Ovary (tissue), 9 donors: ENCODE measurements around the gene METTL6. TPM values are rescaled to one million over a fixed set of nuclear protein-coding genes. Genes with fewer than 3 reads are reported as not detected.
"Not testable (repeated sequence)": the region's sequence is repeated elsewhere in the genome, so short reads cannot be mapped to it uniquely, and the experiment has no call there.

Experiments used
- DNase-seq, 5 donors: peaks; one replicate each; pipeline ENCODE4 v3.0.0-alpha.2; 2019 to 2020
- H3K27ac ChIP-seq, 2 donors: fragments of 200-600 bp; one replicate each; pipeline versions ENCODE4 v1.5.1 to v1.8.0; 2019 to 2022
- H3K27me3 ChIP-seq: fragments of 200-600 bp; one replicate; pipeline ENCODE4 v1.8.0; 2022
- H3K36me3 ChIP-seq: fragments of 200-600 bp; sonication (generic); one replicate; pipeline ENCODE4 v1.5.1; 2019
- H3K4me1 ChIP-seq: one replicate; pipeline ENCODE4 v1.8.1; 2013; ENCODE audit warnings: mild to moderate bottlenecking, moderate library complexity; ENCODE audit not compliant: insufficient read depth
- H3K4me3 ChIP-seq: fragments of 200-600 bp; sonication (generic); one replicate; pipeline ENCODE4 v1.5.1; 2017
- H3K9me3 ChIP-seq, 2 donors: fragments of 200-600 bp in 1 of 2; sonication (generic) in 1 of 2; one replicate each; pipeline versions ENCODE4 v1.5.1 to v1.8.1; 2013 to 2019; ENCODE audit warnings: mild to moderate bottlenecking in 1 of 2, moderate library complexity in 1 of 2
- EP300 ChIP-seq: sonication (generic); formaldehyde crosslinking; IDR thresholded peaks from one replicate; pipeline ENCODE4 v1.6.1; 2017; ENCODE audit warnings: antibody characterized with exemption
- POLR2A ChIP-seq: fragments of 450-650 bp; IDR thresholded peaks from one replicate; pipeline ENCODE4 v1.6.1; 2017; ENCODE audit warnings: antibody characterized with exemption, mild to moderate bottlenecking, moderate library complexity
- WGBS, 3 donors: extraction: QIAGEN DNeasy Blood & Tissue Kit in 1 of 3; methylation state at CpG; one replicate each; pipeline versions ENCODE4 v1.1.5 to v1.1.7; 2013 to 2017; 5-methylcytosine and 5-hydroxymethylcytosine counted together
- intact Hi-C, 4 donors: fragments of 100-400 bp; cut with DNase I; formaldehyde crosslinking; loops; one replicate each; pipeline versions ENCODE4 v1.11.0 to v1.15.1; 2022 to 2023
- polyA plus RNA-seq, 2 donors: library from polyadenylated mRNA; stranded (reverse); fragments of 200-250 nt in 1 of 2; fragments of 350-450 nt in 1 of 2; fragmentation: Illumina TruSeq in 1 of 2; extraction: RNeasy Lipid Tissue Mini Kit (QIAGEN cat#74804) in 1 of 2; gene quantifications; one replicate each; pipeline ENCODE4 v1.2.3, GENCODE V29; 2013 to 2014
- total RNA-seq, 7 donors: library from RNA; depleted of rRNA in 2 of 7; stranded (reverse); fragments of >200 nt in 2 of 7; fragmentation: NEBNext Ultra II Directional in 3 of 7; extraction: Animal tissue kit (Norgen Biotek cat#: 25700) in 3 of 7; gene quantifications; one replicate each; pipeline versions ENCODE4 v1.1.0 to v1.2.4, GENCODE V29; 2016 to 2023
- TF ChIP-seq, protein P1 (sequence below), 3 donors: fragments of 450-650 bp in 2 of 3; fragments of 200-600 bp in 1 of 3; IDR thresholded peaks; one replicate each; pipeline versions ENCODE4 v1.5.1 to v1.8.0; 2016 to 2022; ENCODE audit warnings: antibody characterized with exemption in 3 of 3, mild to moderate bottlenecking in 1 of 3
- donor health status: DM: no; HTN: no; CAD: no; lungs with moderate emphysema.
- donor health status: DM: no; HTN: no; CAD: no.
- donor health status: Bipolar disorder and iron deficiency.
- donor health status: DM: yes; HTN: yes; CAD: no.
- donor health status: DM: no; HTN: no; CAD: no.
- donor health status: DM: yes; HTN: yes; CAD: no.

Gene METTL6
- total and polyA plus RNA-seq, 9 donors: 13.0 to 25.6 (median 21.7) TPM

DNA sequence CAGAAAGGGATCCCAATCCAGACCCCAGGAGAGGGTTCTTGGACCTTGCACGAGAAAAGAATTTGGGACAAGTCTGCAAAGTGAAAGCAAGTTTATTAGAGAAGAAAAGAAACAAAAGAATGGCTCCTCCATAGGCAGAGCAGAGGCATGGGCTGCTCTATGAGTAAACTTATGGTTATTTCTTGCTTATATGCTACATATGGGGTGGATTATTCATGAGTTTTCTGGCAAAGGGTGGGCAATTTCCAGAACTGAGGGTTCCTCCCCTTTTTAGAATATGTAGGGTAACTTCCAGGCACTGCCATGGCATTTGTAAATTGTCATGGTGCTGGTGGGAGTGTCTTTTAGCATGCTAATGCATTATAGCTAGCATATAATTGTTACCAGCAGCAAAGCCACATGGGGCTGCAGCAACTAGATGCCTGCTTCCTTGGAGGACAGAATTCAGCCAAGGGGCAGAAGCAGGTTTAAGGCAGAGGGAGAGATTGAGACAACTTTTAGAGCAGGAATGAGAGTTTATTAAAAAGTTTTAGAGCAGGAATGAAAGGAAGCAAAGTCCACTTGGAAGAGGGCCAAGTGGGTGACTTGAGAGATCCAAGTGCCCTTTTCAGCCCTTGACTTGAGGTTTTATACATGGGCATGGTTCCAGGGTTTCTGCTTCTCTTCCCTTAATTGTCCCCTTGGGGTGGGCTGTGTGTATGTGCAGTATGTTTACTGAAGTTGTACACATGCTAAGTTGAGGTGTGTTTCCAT is 41.3 kb downstream of the METTL6 start:
- Histone ChIP-seq H3K27ac (no peak overlapping the region), H3K36me3 (no peaks in the 10 kb centered on the region), H3K4me3 (no peak overlapping the region), H3K4me1 (peaks cover 2% of the 10 kb centered on the region), H3K9me3 (peaks cover 0 to 4% of the 10 kb centered on the region in 2 donors), H3K27me3 (no peaks in the 10 kb centered on the region)
- no peak for DNase-seq
- 93 to 100% (median 95%) methylated on average over 1 of the region's 1 CpG for WGBS, 3 donors
- TF ChIP-seq EP300: no peak
- TF ChIP-seq, protein P1, sequence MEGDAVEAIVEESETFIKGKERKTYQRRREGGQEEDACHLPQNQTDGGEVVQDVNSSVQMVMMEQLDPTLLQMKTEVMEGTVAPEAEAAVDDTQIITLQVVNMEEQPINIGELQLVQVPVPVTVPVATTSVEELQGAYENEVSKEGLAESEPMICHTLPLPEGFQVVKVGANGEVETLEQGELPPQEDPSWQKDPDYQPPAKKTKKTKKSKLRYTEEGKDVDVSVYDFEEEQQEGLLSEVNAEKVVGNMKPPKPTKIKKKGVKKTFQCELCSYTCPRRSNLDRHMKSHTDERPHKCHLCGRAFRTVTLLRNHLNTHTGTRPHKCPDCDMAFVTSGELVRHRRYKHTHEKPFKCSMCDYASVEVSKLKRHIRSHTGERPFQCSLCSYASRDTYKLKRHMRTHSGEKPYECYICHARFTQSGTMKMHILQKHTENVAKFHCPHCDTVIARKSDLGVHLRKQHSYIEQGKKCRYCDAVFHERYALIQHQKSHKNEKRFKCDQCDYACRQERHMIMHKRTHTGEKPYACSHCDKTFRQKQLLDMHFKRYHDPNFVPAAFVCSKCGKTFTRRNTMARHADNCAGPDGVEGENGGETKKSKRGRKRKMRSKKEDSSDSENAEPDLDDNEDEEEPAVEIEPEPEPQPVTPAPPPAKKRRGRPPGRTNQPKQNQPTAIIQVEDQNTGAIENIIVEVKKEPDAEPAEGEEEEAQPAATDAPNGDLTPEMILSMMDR (IDR thresholded peaks at IDR 0.05): no peak
- no peak for TF ChIP-seq POLR2A
- intact Hi-C loops: no loop called here

DNA sequence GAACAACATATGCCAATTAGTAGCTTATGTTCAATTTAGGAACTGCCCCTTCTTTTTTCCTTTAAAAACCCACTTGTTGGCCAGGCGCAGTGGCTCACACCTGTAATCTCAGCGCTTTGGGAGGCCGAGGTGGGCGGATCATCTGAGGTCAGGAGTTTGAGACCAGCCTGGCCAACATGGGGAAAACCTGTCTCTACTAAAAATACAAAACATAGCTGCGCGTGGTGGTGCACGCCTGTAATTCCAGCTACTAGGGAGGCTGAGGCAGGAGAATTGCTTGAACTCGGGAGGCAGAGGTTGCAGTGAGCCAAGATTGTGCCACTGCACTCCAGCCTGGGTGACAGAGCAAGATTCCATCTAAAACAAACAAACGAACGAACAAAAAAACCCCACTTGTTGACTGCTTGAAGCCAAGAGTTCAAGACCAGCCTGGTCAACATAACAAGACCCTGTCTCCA is 42.1 kb downstream of the METTL6 start:
- 63 to 74% (median 68%) methylated on average over 10 of the region's 10 CpGs for WGBS, 3 donors

DNA sequence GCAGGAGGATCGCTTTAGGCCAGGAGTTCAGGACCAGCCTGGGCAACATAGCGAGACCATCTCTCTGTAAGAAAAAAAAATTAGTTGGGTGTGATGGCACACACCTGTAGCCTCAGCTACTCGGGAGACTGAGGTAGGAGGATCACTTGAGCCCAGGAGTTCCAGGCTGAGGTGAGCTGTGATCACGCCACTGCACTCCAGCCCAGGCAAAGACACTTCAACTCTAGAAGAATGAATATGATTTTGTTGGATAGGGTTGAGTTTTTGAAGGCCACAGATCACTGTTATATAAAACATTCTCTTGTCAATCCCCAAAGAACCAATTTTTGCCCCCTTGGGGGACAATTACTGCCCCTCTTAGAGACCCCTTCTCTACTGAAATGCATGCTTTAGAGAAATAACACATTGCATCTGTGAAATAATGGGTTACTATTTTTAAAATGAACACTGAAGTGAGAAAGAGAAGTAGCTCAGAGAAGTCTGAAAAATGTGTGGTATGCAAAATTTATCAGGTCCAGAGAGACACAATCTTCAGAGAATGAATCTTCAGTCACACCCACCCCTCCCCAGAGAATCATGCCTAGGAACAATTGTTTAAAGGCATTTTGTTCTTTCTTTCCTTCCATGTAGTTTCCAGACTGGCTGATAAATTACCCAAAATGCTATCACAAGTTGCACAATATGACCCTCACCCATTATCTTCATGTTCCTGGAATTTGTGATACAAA is 42.7 kb downstream of the METTL6 start:
- peaks cover 2% of the 10 kb centered on the region for H3K4me1 ChIP-seq

More for the DNA sequence above, 42.1 kb downstream of the METTL6 start:
- H3K4me3 ChIP-seq, H3K27me3 ChIP-seq, intact Hi-C loops, DNase-seq, H3K4me1 ChIP-seq, H3K27ac ChIP-seq, H3K9me3 ChIP-seq, H3K36me3 ChIP-seq: not testable (repeated sequence)

DNA sequence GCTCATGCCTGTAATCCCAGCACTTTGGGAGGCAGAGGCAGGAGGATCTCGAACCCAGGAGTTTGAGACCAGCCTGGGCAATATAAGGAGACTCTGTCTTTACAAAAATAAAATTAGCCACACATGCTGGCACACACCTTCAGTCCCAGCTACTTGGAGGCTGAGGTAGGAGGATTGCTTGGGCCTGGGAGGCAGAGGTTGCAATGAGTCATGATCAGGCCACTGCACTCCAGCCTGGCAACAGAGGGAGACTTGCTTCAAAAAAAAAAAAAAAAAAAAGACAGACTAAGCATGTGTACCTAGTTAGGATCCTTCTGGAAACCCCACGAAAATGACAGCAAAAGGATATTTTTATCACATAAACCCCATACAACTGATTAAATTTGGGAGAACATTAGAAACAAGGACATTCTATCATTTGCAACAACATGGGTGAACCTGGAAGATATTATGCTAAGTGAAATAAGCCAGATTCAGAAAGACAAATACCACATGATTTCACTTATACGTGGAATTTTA is 44.9 kb downstream of the METTL6 start:
- 54 to 62% (median 58%) methylated on average over 3 of the region's 3 CpGs for WGBS, 3 donors
- TF ChIP-seq, protein P1 (IDR thresholded peaks at IDR 0.05): no peak
- no peak for TF ChIP-seq EP300
- no peak for TF ChIP-seq POLR2A
- peaks cover 0 to 4% of the 10 kb centered on the region in 2 donors for H3K9me3 ChIP-seq
- H3K4me3 ChIP-seq: no peak overlapping the region
- intact Hi-C loops: loop anchor here in 1 of 4 donors (5.0 kb wide), 1 partner anchor 175 kb away; the partner anchor contains the start of gene CAPN7
- no peaks in the 10 kb centered on the region for H3K36me3 ChIP-seq
- no peak overlapping the region for H3K27ac ChIP-seq
- no peaks in the 10 kb centered on the region for H3K27me3 ChIP-seq
- no peak for DNase-seq
- peaks cover 2% of the 10 kb centered on the region for H3K4me1 ChIP-seq

More for the DNA sequence above, 42.7 kb downstream of the METTL6 start:
- Histone ChIP-seq H3K9me3 (peaks cover 0 to 4% of the 10 kb centered on the region in 2 donors), H3K36me3 (no peaks in the 10 kb centered on the region), H3K27me3 (no peaks in the 10 kb centered on the region), H3K4me3 (no peak overlapping the region), H3K27ac (no peak overlapping the region)
- intact Hi-C loops: loop anchor here in 1 of 4 donors (5.0 kb wide), 1 partner anchor 177 kb away; the partner anchor contains the start of gene CAPN7
- TF ChIP-seq, protein P1 (IDR thresholded peaks at IDR 0.05): no peak
- TF ChIP-seq POLR2A: no peak
- no peak for TF ChIP-seq EP300
- 67 to 83% (median 77%) methylated on average over 4 of the region's 4 CpGs for WGBS, 3 donors
- DNase-seq: no peak
